Measurements from ENCODE around the gene LYPD5. TPM values are rescaled to one million over a fixed set of nuclear protein-coding genes. Genes with fewer than 3 reads are reported as not detected.

Gene LYPD5
- total and polyA plus RNA-seq, 2 of the 13 experiments (the other 11 are each of a cell fraction or from before 2014, with no cell fraction given), result not detected

DNA sequence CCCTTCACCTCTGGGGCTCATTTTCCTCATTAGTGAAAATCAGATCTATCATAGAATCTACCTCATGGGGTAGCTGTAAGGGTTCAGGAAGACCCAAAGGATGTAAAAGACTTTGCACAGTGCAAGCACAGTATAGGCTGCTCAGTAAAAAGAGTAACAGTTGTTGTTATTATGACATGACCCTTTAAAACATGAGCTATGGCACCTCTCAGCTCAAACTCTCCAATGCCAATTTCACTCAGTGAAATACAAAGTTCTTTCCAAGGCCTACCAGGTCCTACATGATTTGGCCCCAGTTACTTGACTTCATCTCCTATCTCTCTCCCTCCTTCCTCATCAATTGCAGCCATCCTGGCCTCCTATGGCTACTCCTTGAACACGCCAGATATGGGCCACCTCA, 52.3 kb downstream of the LYPD5 start:
- no peak overlapping the region for H3K9ac ChIP-seq (ENCODE audit: insufficient read depth, low read depth, low read length)
- FAIRE-seq, result no peak
- peaks cover 18% of the 10 kb centered on the region for H3K4me1 ChIP-seq (ENCODE audit: insufficient read depth, low read length)
- H3K4me3 ChIP-seq (replicated peaks in 1 of 3; ENCODE audit: insufficient read depth in 1 of 3, low read depth in 2 of 3, low read length in 3 of 3), result no peak overlapping the region
- CTCF ChIA-PET (ENCODE audit: low intra/inter-chr PET ratio, low total read pairs), result no interaction called here
- no peaks in the 10 kb centered on the region for H3K27me3 ChIP-seq (ENCODE audit: control insufficient read depth in 1 of 2, insufficient read depth in 2 of 2, low read length in 2 of 2)
- BruUV-seq (replicated peaks), result no TSS peak
- TF ChIP-seq NFKB2 (CRISPR knock-in tag; IDR thresholded peaks at IDR 0.05; ENCODE audit: borderline replicate concordance), result no peak
- TF ChIP-seq RBFOX2 (IDR thresholded peaks at IDR 0.05; ENCODE audit: low read depth, low read length), result 0 out of 2 replicates have a peak, but pooled peaks have one; percentile 15
- no peak overlapping the region for H3K27ac ChIP-seq (ENCODE audit: extremely low read length, insufficient read depth, low read length)
- POLR2A ChIA-PET, result interaction anchor here (0.6 kb wide), 1 partner anchor 202 kb away, joined by 5 read pairs; no protein-coding TSS in a partner anchor
- WGBS (ENCODE audit: low lambda C conversion rate), result 96% methylated on average over 1 of the region's 1 CpG
- H3K36me3 ChIP-seq (replicated peaks in 1 of 2; ENCODE audit: control insufficient read depth in 1 of 2, insufficient read depth in 2 of 2, low read length in 2 of 2), result peaks cover 20 to 57% of the 10 kb centered on the region in 2 experiments
- H3K79me2 ChIP-seq (ENCODE audit: insufficient read depth, low read length), result peaks cover 16% of the 10 kb centered on the region
- no peaks in the 10 kb centered on the region for H3K9me3 ChIP-seq (ENCODE audit: low read length)
- H2AFZ ChIP-seq (ENCODE audit: low read length), result no peak overlapping the region
- DNase-seq (ENCODE audit: low spot score), result no peak
- ATAC-seq, result no peak
- H4K20me1 ChIP-seq (ENCODE audit: insufficient read depth, low read length), result no peaks in the 10 kb centered on the region
- intact Hi-C loops (cut with micrococcal nuclease; ENCODE audit: unreplicated experiment), result no loop called here
- in situ Hi-C loops (cut with HindIII; ENCODE audit: extremely low pct_ligation_motif_present, low pct_unique_long_range_greater_than_20kb), result loop anchor here (5.0 kb wide), 1 partner anchor 32 kb away; the partner anchor contains the start of gene KCNN4
- H3K4me2 ChIP-seq (ENCODE audit: low read depth, low read length), result no peak overlapping the region

GRCh38 chr19:43749152-43749551, 53.1 kb downstream of the LYPD5 start:
- Histone ChIP-seq H3K4me3 (replicated peaks in 1 of 3; ENCODE audit: insufficient read depth in 1 of 3, low read depth in 2 of 3, low read length in 3 of 3) (no peak overlapping the region), H3K27ac (ENCODE audit: extremely low read length, insufficient read depth, low read length) (no peak overlapping the region), H3K36me3 (replicated peaks in 1 of 2; ENCODE audit: control insufficient read depth in 1 of 2, insufficient read depth in 2 of 2, low read length in 2 of 2) (peaks cover 24 to 64% of the 10 kb centered on the region in 2 experiments), H3K79me2 (ENCODE audit: insufficient read depth, low read length) (peaks cover 15% of the 10 kb centered on the region), H3K4me2 (ENCODE audit: low read depth, low read length) (no peak overlapping the region), H3K9me3 (ENCODE audit: low read length) (no peaks in the 10 kb centered on the region), H3K9ac (ENCODE audit: insufficient read depth, low read depth, low read length) (no peak overlapping the region), H3K4me1 (ENCODE audit: insufficient read depth, low read length) (peaks cover 18% of the 10 kb centered on the region), H4K20me1 (ENCODE audit: insufficient read depth, low read length) (no peaks in the 10 kb centered on the region), H3K27me3 (ENCODE audit: control insufficient read depth in 1 of 2, insufficient read depth in 2 of 2, low read length in 2 of 2) (no peaks in the 10 kb centered on the region), H2AFZ (ENCODE audit: low read length) (no peak overlapping the region)
- 94% methylated on average over 7 of the region's 7 CpGs for WGBS (ENCODE audit: low lambda C conversion rate)
- POLR2A ChIA-PET, result no interaction called here
- BruUV-seq (replicated peaks), result no TSS peak
- CTCF ChIA-PET (ENCODE audit: low intra/inter-chr PET ratio, low total read pairs), result no interaction called here
- peak; percentile 67 to 81 for TF ChIP-seq MAFK (conservative IDR thresholded peaks at IDR 0.05 in 1 of 2, IDR thresholded peaks at IDR 0.05 in 1 of 2; ENCODE audit: low read length in 2 of 2)
- peak; percentile 69 for TF ChIP-seq MAFF (IDR thresholded peaks at IDR 0.05; ENCODE audit: low read depth, low read length)
- TF ChIP-seq JARID2 (CRISPR knock-in tag; IDR thresholded peaks at IDR 0.05; ENCODE audit: insufficient replicate concordance), result no peak
- TF ChIP-seq MIXL1 (CRISPR knock-in tag; IDR thresholded peaks at IDR 0.05), result no peak
- no peak for TF ChIP-seq ZNF253 (CRISPR knock-in tag; IDR thresholded peaks at IDR 0.05; ENCODE audit: borderline replicate concordance)
- TF ChIP-seq ZNF816 (CRISPR knock-in tag; IDR thresholded peaks at IDR 0.05; ENCODE audit: borderline replicate concordance), result no peak
- no peak for TF ChIP-seq POLR2G (IDR thresholded peaks at IDR 0.05; ENCODE audit: low read depth, low read length)
- TF ChIP-seq ZNF335 (CRISPR knock-in tag; IDR thresholded peaks at IDR 0.05), result no peak
- no peak for TF ChIP-seq ZNF570 (CRISPR knock-in tag; IDR thresholded peaks at IDR 0.05; ENCODE audit: borderline replicate concordance)
- no peak for TF ChIP-seq NFE2 (CRISPR knock-in tag; IDR thresholded peaks at IDR 0.05)
- ATAC-seq (no peak), DNase-seq (ENCODE audit: low spot score) (no peak), FAIRE-seq (no peak)
- in situ Hi-C loops (cut with HindIII; ENCODE audit: extremely low pct_ligation_motif_present, low pct_unique_long_range_greater_than_20kb), result loop anchor here (5.0 kb wide), 1 partner anchor 33 kb away; the partner anchor contains the start of gene KCNN4
- intact Hi-C loops (cut with micrococcal nuclease; ENCODE audit: unreplicated experiment), result no loop called here

Data from HepG2 (cell line).